HepG2 (cell line): ENCODE measurements around the gene GJD3. TPM values are rescaled to one million over a fixed set of nuclear protein-coding genes. Genes with fewer than 3 reads are reported as not detected.

Experiments used
- ELF1 ChIP-seq: sonication (generic); formaldehyde crosslinking; IDR thresholded peaks from 2 replicates; pipeline ENCODE4 v1.4.0; 2020; ENCODE audit warnings: missing genetic modification reagents
- GTF3A ChIP-seq: sonication (generic); formaldehyde crosslinking; conservative IDR thresholded peaks from 2 replicates; pipeline ENCODE4 v1.4.0; 2020; ENCODE audit warnings: mild to moderate bottlenecking, missing genetic modification reagents
- HCFC1 ChIP-seq: fragments of 150-350 bp; IDR thresholded peaks from 2 replicates; pipeline ENCODE4 v1.6.1; 2014; ENCODE audit warnings: low read depth, low read length
- NFKB2 ChIP-seq: sonication (generic); formaldehyde crosslinking; IDR thresholded peaks from 2 replicates; pipeline ENCODE4 v1.4.0; 2020; ENCODE audit warnings: missing genetic modification reagents, borderline replicate concordance
- PAX8 ChIP-seq: sonication (generic); formaldehyde crosslinking; IDR thresholded peaks from 2 replicates; pipeline ENCODE4 v1.8.0; 2022; ENCODE audit warnings: mild to moderate bottlenecking, missing genetic modification reagents, borderline replicate concordance
- RCOR2 ChIP-seq: IDR thresholded peaks from 2 replicates; pipeline ENCODE4 v1.6.1; 2016; ENCODE audit warnings: missing biosample characterization, missing genetic modification reagents
- SSRP1 ChIP-seq: IDR thresholded peaks from 2 replicates; pipeline ENCODE4 v1.6.1; 2016; ENCODE audit warnings: control low read depth
- TOE1 ChIP-seq: sonication (generic); formaldehyde crosslinking; IDR thresholded peaks from 2 replicates; pipeline ENCODE4 v1.4.0; 2020; ENCODE audit warnings: mild to moderate bottlenecking, missing genetic modification reagents
- TRIM24 ChIP-seq: sonication (generic); formaldehyde crosslinking; IDR thresholded peaks from 2 replicates; pipeline ENCODE4 v1.8.0; 2022; ENCODE audit warnings: mild to moderate bottlenecking, missing genetic modification reagents
- ZNF550 ChIP-seq: sonication (generic); formaldehyde crosslinking; IDR thresholded peaks from 2 replicates; pipeline ENCODE4 v1.4.0; 2020; ENCODE audit warnings: mild to moderate bottlenecking, missing genetic modification reagents, borderline replicate concordance
- polyA plus RNA-seq, 8 experiments: library from polyadenylated mRNA; depleted of rRNA in 3 of 8; stranded (reverse) in 7 of 8; unstranded in 1 of 8; fragments of >200 nt; fragmentation: Illumina TruSeq in 4 of 8; extraction: Trizol in 4 of 8; gene quantifications; 2 replicates each; pipeline versions ENCODE4 v1.2.1 to v1.2.3, GENCODE V29; 2011 to 2016; ENCODE audit warnings: low read depth in 4 of 8, missing spikeins in 1 of 8, mixed read lengths in 1 of 8; ENCODE audit not compliant: insufficient read depth in 1 of 8
- total RNA-seq, 5 experiments: library from RNA; depleted of rRNA; stranded (reverse); fragments of >200 nt; fragmentation: Illumina TruSeq; extraction: Trizol; gene quantifications; 2 replicates each; pipeline ENCODE4 v1.2.3, GENCODE V29; 2016; ENCODE audit warnings: low read depth in 1 of 5
- TF ChIP-seq, protein P1 (sequence below): sonication (generic); formaldehyde crosslinking; IDR thresholded peaks from 2 replicates; pipeline ENCODE4 v1.4.0; 2020; ENCODE audit warnings: mild to moderate bottlenecking, missing genetic modification reagents
- TF ChIP-seq, protein P2 (sequence below), 2 experiments: sonication (generic) in 1 of 2; formaldehyde crosslinking in 1 of 2; IDR thresholded peaks; 2 replicates each; pipeline versions ENCODE4 v1.5.1 to v1.6.1; 2011 to 2020; ENCODE audit warnings: borderline replicate concordance in 1 of 2, low read depth in 1 of 2, low read length in 1 of 2, mild to moderate bottlenecking in 1 of 2, missing genetic modification reagents in 1 of 2, moderate library complexity in 1 of 2
- TF ChIP-seq, protein P3 (sequence below): sonication (generic); formaldehyde crosslinking; IDR thresholded peaks from 2 replicates; pipeline ENCODE4 v1.4.0; 2020; ENCODE audit warnings: mild to moderate bottlenecking, missing genetic modification reagents, borderline replicate concordance
- TF ChIP-seq, protein P4 (sequence below): sonication (generic); formaldehyde crosslinking; IDR thresholded peaks from 2 replicates; pipeline ENCODE4 v1.4.0; 2020; ENCODE audit warnings: missing genetic modification reagents, borderline replicate concordance
- TF ChIP-seq, protein P5 (sequence below): sonication (generic); formaldehyde crosslinking; IDR thresholded peaks from 2 replicates; pipeline ENCODE4 v1.4.0; 2020; ENCODE audit warnings: missing genetic modification reagents, borderline replicate concordance

GJD3 gene
- total and polyA plus RNA-seq, 2 of the 13 experiments (the other 11 are each of a cell fraction or from before 2014, with no cell fraction given) = not detected

DNA sequence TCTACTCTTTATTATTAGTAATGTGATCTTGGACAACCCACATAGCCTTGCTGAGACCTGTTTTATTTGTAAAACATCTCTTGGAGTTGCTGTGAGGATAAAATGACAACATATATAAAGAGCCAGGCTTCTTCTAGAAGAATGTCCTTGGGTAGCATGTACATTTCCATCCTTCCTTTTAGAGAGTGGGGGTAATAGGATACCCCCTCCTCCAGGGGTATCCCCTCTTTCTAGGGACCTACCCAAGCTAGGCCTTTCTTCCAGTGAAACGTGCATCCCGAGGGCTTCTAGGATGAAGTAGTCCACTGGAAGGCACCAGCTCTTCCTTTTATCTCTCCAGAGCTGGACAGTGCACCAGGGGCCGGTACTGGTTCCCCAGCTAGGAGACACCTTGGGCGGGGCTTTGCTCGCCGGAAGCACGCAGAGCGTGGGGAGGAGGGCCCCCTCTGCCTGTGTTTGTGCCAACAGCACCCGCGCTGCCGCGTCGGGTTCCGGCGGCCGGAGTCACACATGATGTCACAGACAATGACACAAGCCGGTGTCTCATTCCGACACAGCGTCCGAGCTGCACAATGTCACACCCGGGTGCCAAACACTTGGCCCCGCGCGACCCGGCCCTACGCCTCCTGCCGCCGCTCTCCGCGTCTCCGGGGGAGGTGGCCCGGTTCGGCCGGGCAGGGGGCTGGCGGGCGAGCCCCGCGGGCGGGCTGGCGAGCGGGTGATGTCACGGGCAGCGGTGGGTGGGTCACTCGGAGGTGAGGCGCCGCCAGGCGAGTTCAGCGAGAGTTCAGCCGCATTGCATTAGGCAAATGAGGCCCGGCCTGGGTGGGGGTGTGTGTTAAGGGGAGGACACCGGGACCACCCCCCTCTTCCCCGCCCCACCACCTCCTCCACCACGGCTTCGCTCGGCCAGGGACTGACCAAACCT lies 23.4 kb downstream of the GJD3 start (continued):
- no peak for TF ChIP-seq RCOR2 (CRISPR knock-in tag)
- TF ChIP-seq, protein P1, sequence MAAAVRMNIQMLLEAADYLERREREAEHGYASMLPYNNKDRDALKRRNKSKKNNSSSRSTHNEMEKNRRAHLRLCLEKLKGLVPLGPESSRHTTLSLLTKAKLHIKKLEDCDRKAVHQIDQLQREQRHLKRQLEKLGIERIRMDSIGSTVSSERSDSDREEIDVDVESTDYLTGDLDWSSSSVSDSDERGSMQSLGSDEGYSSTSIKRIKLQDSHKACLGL = peak; percentile 58; the same call in 1 of the 2 replicates
- TF ChIP-seq, protein P2, sequence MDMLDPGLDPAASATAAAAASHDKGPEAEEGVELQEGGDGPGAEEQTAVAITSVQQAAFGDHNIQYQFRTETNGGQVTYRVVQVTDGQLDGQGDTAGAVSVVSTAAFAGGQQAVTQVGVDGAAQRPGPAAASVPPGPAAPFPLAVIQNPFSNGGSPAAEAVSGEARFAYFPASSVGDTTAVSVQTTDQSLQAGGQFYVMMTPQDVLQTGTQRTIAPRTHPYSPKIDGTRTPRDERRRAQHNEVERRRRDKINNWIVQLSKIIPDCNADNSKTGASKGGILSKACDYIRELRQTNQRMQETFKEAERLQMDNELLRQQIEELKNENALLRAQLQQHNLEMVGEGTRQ (IDR thresholded peaks at IDR 0.05; ENCODE audit: low read depth, low read length) = no peak
- TF ChIP-seq, protein P2 (CRISPR knock-in tag; IDR thresholded peaks at IDR 0.05; ENCODE audit: borderline replicate concordance) = no peak
- peak; percentile 72; the same call in 1 of the 2 replicates for TF ChIP-seq NFKB2 (CRISPR knock-in tag)
- 0 out of 2 replicates have a peak, but pooled peaks have one; percentile 72 for TF ChIP-seq PAX8
- TF ChIP-seq TOE1 (CRISPR knock-in tag) = no peak
- TF ChIP-seq ELF1 = peak; percentile 59
- no peak; the same call in 1 of the 2 replicates for TF ChIP-seq SSRP1
- TF ChIP-seq ZNF550 (CRISPR knock-in tag) = peak; percentile 55; the same call in 1 of the 2 replicates
- TF ChIP-seq, protein P3, sequence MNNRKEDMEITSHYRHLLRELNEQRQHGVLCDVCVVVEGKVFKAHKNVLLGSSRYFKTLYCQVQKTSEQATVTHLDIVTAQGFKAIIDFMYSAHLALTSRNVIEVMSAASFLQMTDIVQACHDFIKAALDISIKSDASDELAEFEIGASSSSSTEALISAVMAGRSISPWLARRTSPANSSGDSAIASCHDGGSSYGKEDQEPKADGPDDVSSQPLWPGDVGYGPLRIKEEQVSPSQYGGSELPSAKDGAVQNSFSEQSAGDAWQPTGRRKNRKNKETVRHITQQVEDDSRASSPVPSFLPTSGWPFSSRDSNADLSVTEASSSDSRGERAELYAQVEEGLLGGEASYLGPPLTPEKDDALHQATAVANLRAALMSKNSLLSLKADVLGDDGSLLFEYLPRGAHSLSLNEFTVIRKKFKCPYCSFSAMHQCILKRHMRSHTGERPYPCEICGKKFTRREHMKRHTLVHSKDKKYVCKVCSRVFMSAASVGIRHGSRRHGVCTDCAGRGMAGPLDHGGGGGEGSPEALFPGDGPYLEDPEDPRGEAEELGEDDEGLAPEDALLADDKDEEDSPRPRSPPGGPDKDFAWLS = peak; percentile 73; the same call in 1 of the 2 replicates
- TF ChIP-seq HCFC1 = no peak
- TF ChIP-seq TRIM24 (CRISPR knock-in tag) = no peak
- TF ChIP-seq, protein P4, sequence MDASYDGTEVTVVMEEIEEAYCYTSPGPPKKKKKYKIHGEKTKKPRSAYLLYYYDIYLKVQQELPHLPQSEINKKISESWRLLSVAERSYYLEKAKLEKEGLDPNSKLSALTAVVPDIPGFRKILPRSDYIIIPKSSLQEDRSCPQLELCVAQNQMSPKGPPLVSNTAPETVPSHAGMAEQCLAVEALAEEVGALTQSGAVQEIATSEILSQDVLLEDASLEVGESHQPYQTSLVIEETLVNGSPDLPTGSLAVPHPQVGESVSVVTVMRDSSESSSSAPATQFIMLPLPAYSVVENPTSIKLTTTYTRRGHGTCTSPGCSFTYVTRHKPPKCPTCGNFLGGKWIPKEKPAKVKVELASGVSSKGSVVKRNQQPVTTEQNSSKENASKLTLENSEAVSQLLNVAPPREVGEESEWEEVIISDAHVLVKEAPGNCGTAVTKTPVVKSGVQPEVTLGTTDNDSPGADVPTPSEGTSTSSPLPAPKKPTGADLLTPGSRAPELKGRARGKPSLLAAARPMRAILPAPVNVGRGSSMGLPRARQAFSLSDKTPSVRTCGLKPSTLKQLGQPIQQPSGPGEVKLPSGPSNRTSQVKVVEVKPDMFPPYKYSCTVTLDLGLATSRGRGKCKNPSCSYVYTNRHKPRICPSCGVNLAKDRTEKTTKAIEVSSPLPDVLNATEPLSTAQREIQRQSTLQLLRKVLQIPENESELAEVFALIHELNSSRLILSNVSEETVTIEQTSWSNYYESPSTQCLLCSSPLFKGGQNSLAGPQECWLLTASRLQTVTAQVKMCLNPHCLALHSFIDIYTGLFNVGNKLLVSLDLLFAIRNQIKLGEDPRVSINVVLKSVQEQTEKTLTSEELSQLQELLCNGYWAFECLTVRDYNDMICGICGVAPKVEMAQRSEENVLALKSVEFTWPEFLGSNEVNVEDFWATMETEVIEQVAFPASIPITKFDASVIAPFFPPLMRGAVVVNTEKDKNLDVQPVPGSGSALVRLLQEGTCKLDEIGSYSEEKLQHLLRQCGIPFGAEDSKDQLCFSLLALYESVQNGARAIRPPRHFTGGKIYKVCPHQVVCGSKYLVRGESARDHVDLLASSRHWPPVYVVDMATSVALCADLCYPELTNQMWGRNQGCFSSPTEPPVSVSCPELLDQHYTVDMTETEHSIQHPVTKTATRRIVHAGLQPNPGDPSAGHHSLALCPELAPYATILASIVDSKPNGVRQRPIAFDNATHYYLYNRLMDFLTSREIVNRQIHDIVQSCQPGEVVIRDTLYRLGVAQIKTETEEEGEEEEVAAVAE (CRISPR knock-in tag) = no peak
- TF ChIP-seq, protein P5, sequence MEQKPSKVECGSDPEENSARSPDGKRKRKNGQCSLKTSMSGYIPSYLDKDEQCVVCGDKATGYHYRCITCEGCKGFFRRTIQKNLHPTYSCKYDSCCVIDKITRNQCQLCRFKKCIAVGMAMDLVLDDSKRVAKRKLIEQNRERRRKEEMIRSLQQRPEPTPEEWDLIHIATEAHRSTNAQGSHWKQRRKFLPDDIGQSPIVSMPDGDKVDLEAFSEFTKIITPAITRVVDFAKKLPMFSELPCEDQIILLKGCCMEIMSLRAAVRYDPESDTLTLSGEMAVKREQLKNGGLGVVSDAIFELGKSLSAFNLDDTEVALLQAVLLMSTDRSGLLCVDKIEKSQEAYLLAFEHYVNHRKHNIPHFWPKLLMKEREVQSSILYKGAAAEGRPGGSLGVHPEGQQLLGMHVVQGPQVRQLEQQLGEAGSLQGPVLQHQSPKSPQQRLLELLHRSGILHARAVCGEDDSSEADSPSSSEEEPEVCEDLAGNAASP (CRISPR knock-in tag) = no peak
- peak; percentile 80; the same call in 1 of the 2 replicates for TF ChIP-seq GTF3A (CRISPR knock-in tag)
